Stimulated activated CD8-positive, alpha-beta memory T cell treated with anti-CD3 and anti-CD28 coated beads, Interleukin-4, amount 100 ng/mL, for 4 hours (primary cell): ENCODE data around the gene ZFAND2A.
"Not testable (repeated sequence)": the region's sequence is repeated elsewhere in the genome, so short reads cannot be mapped to it uniquely, and the experiment has no call there.

Source experiments
- DNase-seq, 2 donors: peaks; one replicate each; pipeline ENCODE4 v3.0.0-alpha.2; 2020; ENCODE audit warnings: low read depth in 2 of 2, low spot score in 1 of 2

The ZFAND2A gene, protein sequence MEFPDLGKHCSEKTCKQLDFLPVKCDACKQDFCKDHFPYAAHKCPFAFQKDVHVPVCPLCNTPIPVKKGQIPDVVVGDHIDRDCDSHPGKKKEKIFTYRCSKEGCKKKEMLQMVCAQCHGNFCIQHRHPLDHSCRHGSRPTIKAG

DNA sequence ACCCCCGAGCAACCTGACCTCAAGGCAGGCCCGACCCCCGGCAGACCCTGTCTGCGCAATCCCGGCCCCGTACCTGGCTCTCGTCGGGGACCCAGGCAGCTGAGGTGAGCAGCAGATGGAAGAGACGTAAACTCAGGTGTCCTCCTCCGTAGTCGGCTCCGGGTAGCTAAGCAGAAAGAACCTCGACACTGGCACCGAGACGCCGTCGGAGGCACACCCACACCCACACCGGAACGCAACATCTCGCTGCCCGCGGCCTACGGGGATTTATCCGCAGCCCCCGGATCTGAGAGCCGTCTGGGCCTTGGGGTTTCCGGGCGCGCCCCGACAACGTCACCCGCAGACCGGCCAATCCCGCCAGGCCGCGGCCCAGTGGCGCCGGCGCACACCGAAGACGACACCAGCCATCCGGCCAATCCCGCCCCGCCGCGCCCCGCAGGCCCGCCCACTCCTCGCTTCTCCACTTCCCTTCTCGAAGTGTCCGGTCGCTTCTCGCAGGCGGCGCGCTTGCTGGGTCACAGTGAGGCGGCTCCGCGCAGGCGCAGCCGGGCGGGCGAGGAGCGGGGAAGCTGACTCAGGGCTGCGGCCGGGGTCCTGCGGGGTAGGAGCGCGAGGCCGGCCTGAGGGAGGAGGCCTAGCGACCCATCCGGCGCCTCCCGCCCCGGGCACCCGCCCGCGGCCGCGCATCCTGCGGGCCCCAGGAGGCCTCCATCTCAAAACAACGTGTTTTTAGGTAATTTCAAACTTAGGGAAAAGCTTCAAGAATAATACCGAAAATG lies at the start of gene ZFAND2A:
Gene ZFAND2A, minus strand, starts transcription at position 306 of the 779 bp plus-strand sequence. CDS start 1,984 bp downstream, outside the sequence.
- peak; percentile 97 to 98 for DNase-seq

DNA sequence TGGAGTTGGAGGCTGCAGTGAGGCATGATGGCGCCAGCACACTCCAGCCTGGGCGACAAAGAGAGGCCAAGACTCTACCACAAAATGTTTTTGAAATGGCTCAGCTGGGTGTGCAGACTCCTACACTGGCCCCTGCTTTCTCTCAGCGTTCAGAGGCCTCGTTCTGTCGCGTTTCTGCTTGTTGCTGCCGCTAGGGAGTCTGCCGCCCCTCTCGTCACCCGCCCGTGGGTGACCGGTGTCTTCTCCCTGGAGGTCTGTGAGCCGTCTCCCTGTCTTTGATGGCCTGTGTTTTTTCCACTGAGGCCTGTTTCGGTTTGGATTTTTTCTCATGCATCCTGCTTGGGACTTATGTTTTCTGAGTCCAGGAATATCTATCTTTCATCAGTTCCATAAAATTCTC lies 49.1 kb upstream of the ZFAND2A start:
- no peak for DNase-seq

DNA sequence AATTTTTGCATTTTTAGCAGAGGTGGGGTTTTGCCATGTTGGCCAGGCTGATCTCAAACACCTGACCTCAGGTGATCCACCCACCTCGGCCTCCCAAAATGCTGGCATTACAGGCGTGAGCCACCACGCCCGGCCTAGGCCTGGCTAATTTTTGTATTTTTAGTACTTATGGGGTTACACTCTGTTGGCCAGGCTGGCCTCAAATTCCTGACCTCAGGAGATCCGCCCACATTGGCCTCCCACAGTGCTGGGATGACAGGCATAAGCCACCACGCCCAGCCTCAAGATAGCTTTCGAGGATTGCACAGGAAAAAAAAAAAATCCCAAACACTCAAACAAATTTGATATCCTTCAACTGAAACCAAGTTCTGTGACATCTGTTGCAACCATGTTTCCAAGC lies 45.7 kb upstream of the ZFAND2A start:
- DNase-seq = not testable (repeated sequence)

DNA sequence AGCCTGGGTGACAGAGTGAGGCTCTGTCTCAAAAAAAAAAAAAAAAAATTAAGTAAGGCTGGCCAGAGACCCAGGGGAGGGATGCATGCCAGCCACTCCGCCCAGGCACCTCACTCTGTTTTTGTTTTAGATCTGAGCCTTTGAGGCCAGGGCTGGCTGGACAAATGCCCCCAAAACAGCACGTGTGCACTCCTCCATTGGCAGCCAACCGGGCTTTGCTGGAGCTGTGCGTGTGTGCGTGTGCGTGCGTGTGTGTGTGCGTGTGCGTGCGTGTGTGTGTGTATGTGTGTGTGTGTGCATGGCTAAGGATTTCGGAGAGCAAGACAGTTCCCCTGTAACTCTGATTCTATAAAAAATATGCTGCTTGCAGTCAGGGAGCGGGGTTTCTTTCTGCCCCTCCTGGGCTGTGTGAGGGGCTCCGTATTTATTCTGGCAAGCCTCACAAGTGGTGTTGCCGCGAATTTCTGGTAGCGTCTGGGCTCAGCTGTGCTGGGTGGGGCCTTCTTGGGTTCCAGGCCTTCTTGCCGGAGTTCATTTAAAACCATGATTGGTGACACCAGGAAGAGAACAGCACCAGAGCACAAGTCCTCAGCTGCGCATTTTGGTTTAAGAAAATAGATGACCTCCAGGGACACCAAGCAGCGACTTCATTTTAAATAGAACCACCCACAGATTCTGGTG lies 44.6 kb upstream of the ZFAND2A start:
- DNase-seq = no peak

DNA sequence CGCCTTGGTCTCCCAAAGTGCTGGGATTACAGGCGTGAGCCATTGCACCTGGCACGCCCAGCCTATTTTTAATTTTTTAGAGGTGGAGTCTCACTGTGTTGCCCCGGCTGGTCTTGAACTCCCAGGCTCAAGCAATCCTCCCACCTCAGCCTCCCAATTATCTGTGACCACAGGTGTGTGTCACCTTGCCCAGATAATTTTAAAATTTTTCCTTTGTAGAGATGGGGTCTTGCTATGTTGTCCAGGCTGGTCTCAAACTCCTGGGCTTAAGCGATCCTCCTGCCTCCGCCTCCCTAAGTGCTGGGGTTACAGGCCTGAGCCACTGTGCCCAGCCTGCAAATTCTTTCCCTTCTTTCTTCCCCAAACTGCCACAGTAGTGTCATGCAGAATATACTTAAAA lies 42.9 kb upstream of the ZFAND2A start:
- not testable (repeated sequence) for DNase-seq

DNA sequence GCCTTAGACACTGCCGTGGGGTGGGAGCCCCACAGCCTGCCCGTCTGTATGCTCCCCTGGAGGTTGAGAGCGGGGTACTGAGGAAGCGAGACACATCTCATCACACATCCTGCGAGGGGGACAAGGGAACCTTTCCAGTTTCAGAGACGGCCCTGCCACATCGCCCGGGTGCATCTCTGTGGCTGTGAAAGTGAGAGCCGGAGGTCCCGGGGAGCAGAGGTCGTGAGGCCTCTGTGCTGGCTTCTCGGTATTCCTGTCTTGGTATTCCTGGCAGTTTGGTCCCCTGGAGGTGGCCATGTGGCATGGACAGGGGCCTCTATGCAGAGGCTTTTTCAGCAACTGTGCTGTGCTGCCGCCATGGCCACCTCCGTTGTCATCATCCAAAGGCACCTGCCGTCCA lies 41.9 kb upstream of the ZFAND2A start:
- DNase-seq = no peak

DNA sequence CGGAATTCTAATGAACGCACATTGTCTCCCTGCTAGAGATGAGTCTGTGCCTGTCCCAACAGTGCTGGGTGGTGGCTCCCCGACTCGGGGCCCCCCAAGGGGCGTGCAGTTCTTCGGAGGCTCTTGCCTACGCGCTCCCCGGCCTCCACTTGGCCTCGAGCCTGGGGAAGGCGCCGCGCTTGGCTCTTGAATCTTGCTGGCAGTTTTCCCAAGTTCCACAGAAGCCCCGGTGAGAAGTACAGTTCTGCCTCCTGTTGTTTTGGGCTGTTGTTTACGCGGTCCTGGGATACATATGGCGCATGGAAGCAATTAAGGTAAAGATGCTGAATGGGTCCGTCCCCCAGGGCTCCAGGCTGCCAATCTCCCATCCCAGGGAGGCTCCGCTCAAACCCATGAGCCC lies 40.0 kb upstream of the ZFAND2A start:
- no peak for DNase-seq

DNA sequence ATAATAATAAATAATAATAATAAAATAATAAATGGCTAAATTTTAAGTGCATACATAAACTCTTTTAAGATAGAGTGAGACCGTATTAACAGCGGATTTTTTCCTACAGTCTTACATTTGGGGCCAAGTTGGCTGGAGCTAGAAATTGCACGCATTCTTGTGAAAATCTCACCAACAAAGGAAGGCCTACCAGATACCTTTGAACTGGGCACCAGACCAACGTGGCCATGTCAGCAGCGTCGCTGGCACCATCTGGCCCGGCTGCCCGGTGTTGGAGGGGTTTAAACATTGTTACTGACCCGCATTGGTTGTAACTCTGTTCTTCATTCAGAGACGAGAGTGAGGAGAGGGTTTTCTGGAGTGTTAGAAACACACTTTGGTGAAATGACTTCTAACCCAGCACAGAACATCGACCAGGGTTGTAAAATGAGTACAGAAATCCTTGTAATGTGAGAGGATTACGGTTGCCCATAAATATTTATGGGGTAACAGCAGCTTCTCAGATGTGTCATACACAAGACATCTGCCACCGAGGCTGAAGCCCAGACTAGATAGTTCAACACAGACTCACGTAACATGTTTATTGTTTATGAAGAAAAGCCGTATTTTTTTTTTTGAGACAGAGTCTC lies 38.1 kb upstream of the ZFAND2A start:
- no peak for DNase-seq

DNA sequence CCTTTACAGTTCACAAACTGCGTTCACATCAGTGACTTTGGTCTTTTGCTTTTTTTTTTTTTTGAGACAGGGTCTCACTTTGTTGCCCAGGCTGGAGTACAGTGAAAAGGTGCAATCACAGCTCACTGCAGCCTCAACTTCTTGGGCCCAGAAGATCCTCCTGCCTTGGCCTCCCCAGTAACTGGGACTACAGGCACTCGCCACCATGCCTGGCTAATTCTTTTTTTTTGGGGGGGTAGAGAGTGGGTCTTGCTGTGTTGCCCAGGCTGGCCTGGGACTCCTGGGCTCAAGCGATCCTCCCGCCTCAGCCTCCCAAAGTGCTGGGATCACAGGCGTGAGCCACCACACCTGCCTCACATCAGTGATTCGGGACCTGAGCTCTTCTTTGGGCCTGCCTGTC lies 37.0 kb upstream of the ZFAND2A start:
- DNase-seq = no peak

DNA sequence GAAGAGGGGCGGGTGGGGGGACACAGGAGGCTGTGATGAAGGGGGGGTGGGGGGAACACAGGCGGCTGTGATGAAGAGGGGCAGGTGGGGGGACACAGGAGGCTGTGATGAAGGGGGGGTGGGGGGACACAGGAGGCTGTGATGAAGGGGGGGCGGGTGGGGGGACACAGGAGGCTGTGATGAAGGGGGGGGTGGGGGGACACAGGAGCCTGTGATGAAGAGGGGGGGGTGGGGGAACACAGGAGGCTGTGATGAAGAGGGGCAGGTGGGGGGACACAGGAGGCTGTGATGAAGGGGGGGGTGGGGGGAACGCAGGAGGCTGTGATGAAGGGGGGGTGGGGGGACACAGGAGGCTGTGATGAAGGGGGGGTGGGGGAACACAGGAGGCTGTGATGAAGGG lies 36.4 kb upstream of the ZFAND2A start:
- DNase-seq = not testable (repeated sequence)

DNA sequence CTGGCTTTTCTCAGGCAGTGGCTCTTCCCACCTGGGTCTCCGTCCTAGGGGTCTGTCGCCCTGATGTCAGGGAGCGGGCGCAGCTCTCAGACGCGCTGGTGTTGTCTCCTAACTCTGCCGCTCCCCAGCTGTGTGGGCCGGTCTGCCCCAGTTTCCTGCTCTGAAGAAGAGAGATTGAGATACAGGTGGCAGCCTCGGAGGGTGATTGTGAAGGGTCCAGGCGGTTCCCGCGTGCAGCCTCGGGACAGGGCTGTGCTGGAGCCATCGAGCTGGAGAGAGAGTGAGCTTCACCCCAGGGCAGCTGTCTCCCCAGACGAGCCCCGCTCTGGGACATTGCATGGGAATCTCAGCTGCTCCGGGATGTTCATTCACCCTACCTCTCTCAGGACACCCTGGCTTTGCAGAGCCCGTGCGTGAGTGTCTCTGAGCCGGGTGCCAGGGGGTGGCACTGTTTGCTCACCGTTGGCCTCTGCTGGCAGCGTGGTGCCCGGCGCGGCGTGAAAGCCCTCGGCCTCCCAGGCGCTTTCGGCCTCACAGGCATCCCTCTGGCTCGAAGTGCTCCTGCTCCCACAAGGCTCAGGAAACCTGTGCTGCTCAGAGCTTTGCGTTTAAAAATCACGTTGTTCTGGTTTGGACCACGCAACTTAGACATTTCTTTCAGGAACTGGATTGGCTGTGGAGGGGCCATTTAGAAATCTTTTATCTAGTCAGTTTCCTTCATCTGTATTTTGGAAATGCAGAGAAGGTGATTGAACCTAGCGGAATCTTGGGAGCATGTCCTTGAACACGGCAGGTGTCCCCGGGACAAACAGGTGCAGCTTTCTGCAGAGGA lies 33.8 kb upstream of the ZFAND2A start:
- DNase-seq = no peak

DNA sequence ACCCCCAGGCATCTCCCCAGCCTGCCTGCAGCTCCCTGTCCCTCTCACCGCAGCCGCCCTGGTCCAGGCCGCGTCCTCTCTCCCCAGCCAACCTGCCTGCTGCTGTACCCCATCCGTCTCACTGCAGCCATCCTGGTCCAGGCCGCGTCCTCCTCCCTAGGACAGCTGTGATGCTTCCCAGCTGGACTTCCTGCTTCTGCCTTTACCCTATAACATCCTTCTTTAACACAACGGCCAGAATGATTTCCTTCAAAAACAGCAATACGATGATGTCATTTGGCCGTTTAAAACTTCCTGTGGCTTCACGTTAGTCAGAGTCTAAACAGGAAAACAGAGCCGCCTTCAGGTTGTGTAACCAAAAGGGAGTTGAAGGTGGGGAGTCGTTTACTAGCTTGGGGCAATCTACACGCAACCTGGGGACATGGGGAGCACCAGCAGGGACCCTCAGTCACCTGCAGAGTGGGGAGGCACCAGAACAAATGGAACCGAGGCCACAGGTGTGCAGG lies 32.2 kb upstream of the ZFAND2A start:
- no peak for DNase-seq

DNA sequence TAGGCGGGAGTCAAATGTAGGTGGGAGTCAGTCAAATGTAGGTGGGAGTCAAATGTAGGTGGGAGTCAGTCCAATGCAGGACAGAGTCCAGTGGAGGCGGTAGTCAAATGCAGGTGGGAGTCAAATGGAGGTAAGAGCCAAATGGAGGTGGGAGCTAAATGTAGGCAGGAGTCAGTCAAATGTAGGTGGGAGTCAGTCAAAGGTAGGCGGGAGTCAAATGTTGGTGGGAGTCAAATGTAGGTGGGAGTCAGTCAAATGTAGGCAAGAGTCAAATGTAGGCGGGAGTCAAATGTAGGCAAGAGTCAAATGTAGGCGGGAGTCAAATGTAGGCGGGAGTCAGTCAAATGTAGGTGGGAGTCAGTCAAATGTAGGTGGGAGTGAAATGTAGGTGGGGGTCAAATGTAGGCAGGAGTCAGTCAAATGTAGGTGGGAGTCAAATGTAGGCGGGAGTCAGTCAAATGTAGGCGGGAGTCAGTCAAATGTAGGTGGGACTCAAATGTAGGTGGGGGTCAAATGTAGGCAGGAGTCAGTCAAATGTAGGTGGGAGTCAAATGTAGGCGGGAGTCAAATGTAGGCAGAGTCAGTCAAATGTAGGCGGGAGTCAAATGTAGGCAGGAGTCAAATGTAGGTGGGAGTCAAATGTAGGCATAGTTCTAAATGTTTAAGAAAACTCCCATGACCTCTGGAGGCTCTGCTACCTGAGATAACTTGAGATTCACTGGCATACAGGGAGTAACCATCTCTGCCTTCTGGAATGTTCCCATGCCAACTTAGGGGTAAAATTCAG lies 30.2 kb upstream of the ZFAND2A start:
- DNase-seq = no peak

DNA sequence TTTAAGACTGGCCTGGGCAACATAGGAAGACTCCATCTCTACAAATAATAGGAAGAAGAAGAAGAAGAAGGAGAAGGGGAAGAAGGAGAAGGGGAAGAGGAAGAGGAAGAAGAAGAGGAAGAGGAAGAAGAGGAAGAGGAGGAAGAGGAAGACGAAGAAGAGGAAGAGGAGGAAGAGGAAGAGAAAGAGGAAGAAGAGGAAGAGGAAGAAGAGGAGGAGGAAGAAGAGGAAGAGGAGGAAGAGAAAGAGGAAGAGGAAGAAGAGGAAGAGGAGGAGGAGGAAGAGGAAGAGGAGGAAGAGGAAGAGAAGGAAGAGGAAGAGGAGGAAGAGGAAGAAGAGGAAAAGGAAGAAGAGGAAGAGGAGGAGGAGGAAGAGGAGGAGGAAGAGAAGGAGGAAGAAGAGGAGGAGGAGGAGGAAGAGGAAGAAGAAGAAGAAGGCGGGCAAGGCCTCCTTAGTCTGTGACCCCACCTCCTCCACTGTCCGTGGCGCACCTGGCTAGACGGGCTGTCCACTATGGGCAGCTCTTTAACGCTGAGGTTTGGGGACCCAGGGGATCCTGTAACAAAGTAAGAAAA lies 28.8 kb upstream of the ZFAND2A start:
- DNase-seq = no peak

DNA sequence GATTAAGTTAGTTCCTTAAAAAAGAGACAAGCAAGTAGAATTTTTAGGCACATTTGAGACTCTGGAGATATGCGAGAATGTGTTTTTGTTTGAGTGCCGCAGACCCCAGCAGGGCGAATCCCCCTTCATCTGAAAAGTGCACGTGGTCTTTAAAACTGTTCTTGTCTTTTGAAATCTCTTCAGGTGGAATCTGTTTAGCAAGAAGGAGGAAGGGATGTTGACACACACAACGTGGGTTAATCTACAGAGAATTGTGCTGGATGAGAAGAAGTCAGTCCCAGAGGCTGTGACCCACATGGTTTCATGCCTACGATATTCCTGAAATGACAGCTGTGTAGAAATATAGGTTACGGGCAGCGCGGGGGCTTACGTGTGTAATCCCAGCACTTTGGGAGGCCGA lies 27.1 kb upstream of the ZFAND2A start:
- no peak for DNase-seq

DNA sequence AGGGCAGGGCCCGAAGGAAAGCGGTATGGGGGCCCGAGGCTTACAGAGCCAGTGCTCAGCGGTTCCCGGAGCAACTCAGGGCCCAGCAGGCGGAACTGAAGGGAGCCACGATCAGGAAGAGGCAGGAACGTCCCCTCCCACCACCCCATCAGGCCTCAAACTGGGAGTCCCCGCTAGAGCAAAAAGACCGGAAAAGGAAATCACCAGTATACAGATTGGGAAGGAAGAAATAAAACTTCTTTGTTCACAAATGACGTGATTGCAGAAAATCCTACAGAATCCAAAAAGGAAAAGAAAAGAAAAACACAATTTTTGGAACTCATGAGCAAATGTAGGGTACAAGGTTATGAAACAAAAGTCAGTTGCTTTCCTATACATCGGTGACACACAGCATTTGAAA lies 21.6 kb upstream of the ZFAND2A start:
- no peak for DNase-seq

DNA sequence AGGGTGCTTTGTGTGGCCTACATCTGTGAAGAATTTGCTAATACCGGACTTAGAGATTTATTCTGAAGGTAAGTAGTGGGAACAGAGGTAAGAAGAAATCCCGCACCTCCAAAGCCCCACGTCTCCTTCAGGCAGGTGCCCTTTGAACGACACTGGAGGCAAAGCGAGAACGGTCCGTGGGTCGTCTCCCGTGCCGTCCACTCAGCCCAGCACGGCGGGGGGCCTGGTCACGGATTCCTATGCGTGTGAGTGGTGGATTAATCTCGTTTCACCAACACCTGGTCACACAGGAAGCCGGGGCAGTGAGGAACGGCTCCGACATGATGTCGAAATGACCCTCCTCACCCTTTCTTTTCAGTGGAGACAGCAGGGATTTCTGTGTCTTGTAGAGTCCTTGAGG lies 21.0 kb upstream of the ZFAND2A start:
- DNase-seq = no peak

DNA sequence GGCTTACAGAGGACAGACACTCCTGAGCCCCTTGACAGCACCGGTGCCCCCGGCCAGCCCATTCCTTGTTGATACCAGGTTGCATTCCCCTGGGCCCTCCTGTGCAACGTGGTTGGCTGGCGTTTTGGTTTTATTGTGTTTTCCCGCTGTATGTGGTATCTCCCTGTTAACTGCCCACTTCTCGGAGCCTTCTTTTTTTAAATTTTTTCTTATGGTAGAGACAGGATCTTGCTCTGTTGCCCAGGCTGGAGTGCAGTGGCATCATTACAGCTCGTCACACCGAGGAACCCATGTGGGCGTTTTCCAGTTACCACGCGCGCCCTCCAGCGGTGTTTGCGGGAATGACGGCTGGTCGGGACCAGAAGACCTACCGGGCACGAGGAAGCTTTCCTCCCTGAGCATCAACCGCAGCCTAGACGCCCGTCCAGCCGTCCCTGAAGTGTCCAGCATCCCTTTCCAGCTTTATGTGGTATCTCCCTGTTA lies 16.9 kb upstream of the ZFAND2A start:
- peak; percentile 39 to 78 for DNase-seq
